Spinal cord (tissue), 10 donors: ENCODE measurements around the gene FRMD3. TPM values are rescaled to one million over a fixed set of nuclear protein-coding genes. Genes with fewer than 3 reads are reported as not detected.

Experiments
- DNase-seq, 6 donors: peaks; one replicate each; pipeline versions ENCODE4 v3.0.0 to v3.0.0-alpha.2; 2013 to 2015; ENCODE audit warnings: low spot score in 6 of 6, low read depth in 4 of 6
- H3K27ac ChIP-seq: one replicate; pipeline ENCODE4 v1.5.1; 2013; ENCODE audit warnings: low read depth, low read length, control low read depth
- H3K27me3 ChIP-seq: one replicate; pipeline ENCODE4 v1.6.1; 2013; ENCODE audit warnings: low read length; ENCODE audit not compliant: control insufficient read depth, insufficient read depth
- H3K36me3 ChIP-seq: one replicate; pipeline ENCODE4 v1.6.1; 2013; ENCODE audit warnings: low read length; ENCODE audit not compliant: control insufficient read depth, insufficient read depth
- H3K4me1 ChIP-seq: one replicate; pipeline ENCODE4 v1.6.1; 2013; ENCODE audit warnings: low read length; ENCODE audit not compliant: control insufficient read depth, insufficient read depth
- H3K4me3 ChIP-seq: one replicate; pipeline ENCODE4 v1.5.1; 2013; ENCODE audit warnings: low read depth, low read length, control low read depth
- H3K9me3 ChIP-seq: one replicate; pipeline ENCODE4 v1.6.1; 2013; ENCODE audit warnings: low read length; ENCODE audit not compliant: control insufficient read depth, insufficient read depth
- WGBS: methylation state at CpG from one replicate; pipeline ENCODE4 v1.1.5; 2013; ENCODE audit warnings: missing lambda C conversion rate; ENCODE audit not compliant: insufficient coverage; 5-methylcytosine and 5-hydroxymethylcytosine counted together
- polyA plus RNA-seq, 2 donors: library from polyadenylated mRNA; unstranded; fragments of 120-200 nt; gene quantifications; one replicate each; pipeline ENCODE4 v1.2.1, GENCODE V29; 2013; ENCODE audit not compliant: insufficient read length in 2 of 2
- total RNA-seq, 2 donors: library from RNA; depleted of rRNA in 1 of 2; stranded (reverse); fragments of 120-200 nt in 1 of 2; fragments of >200 nt in 1 of 2; gene quantifications; one replicate each; pipeline versions ENCODE4 v1.2.3 to v1.2.4, GENCODE V29; 2013 to 2014
- donor health status: healthy.

FRMD3 gene
- total and polyA plus RNA-seq, 4 donors, result 12.6 to 26.8 (median 16.5) TPM

- no peaks in the 10 kb centered on the region for H3K9me3 ChIP-seq
- peaks cover 3% of the 10 kb centered on the region for H3K4me1 ChIP-seq
- no peak for DNase-seq
- no peak overlapping the region for H3K27ac ChIP-seq
- WGBS, result no CpG with 5 or more reads among the region's 4 CpGs
- no peaks in the 10 kb centered on the region for H3K36me3 ChIP-seq
- H3K4me3 ChIP-seq, result no peak overlapping the region
- H3K27me3 ChIP-seq, result no peaks in the 10 kb centered on the region
Measured at GRCh38 chr9:83472221-83472665, 66.0 kb downstream of the FRMD3 start.

GRCh38 chr9:83471241-83471640 lies 67.0 kb downstream of the FRMD3 start:
- H3K27me3 ChIP-seq, result no peaks in the 10 kb centered on the region
- H3K9me3 ChIP-seq, result no peaks in the 10 kb centered on the region
- no peak overlapping the region for H3K4me3 ChIP-seq
- no peak for DNase-seq
- H3K36me3 ChIP-seq, result no peaks in the 10 kb centered on the region
- 94% methylated on average over 2 of the region's 4 CpGs for WGBS
- peaks cover 3% of the 10 kb centered on the region for H3K4me1 ChIP-seq
- H3K27ac ChIP-seq, result no peak overlapping the region

GRCh38 chr9:83469722-83470121 lies 68.5 kb downstream of the FRMD3 start:
- H3K36me3 ChIP-seq, result no peaks in the 10 kb centered on the region
- no peaks in the 10 kb centered on the region for H3K27me3 ChIP-seq
- no peak for DNase-seq
- WGBS, result 67% methylated on average over 2 of the region's 7 CpGs
- H3K4me1 ChIP-seq, result peaks cover 3% of the 10 kb centered on the region
- H3K4me3 ChIP-seq, result no peak overlapping the region
- no peak overlapping the region for H3K27ac ChIP-seq
- H3K9me3 ChIP-seq, result no peaks in the 10 kb centered on the region

- Histone ChIP-seq H3K4me3 (no peak overlapping the region), H3K4me1 (peaks cover 3% of the 10 kb centered on the region), H3K9me3 (no peaks in the 10 kb centered on the region), H3K27ac (no peak overlapping the region), H3K36me3 (no peaks in the 10 kb centered on the region), H3K27me3 (no peaks in the 10 kb centered on the region)
- DNase-seq, result no peak
- WGBS, result 90% methylated on average over 2 of the region's 3 CpGs
Measured at GRCh38 chr9:83468821-83469220, 69.4 kb downstream of the FRMD3 start.

- no peak overlapping the region for H3K4me3 ChIP-seq
- H3K27me3 ChIP-seq, result no peaks in the 10 kb centered on the region
- H3K27ac ChIP-seq, result no peak overlapping the region
- no peaks in the 10 kb centered on the region for H3K36me3 ChIP-seq
- H3K9me3 ChIP-seq, result no peaks in the 10 kb centered on the region
- peak in 1 of 6 donors; percentile 22 for DNase-seq
- no CpG with 5 or more reads among the region's 2 CpGs for WGBS
- peaks cover 3% of the 10 kb centered on the region for H3K4me1 ChIP-seq
Measured at GRCh38 chr9:83466877-83467276, 71.3 kb downstream of the FRMD3 start.

- Histone ChIP-seq H3K4me3 (no peak overlapping the region), H3K9me3 (no peaks in the 10 kb centered on the region), H3K27me3 (no peaks in the 10 kb centered on the region), H3K36me3 (no peaks in the 10 kb centered on the region), H3K27ac (no peak overlapping the region), H3K4me1 (peaks cover 3% of the 10 kb centered on the region)
- peak in 1 of 6 donors; percentile 69 for DNase-seq
- 76% methylated on average over 3 of the region's 6 CpGs for WGBS
Measured at GRCh38 chr9:83466351-83466750, 71.8 kb downstream of the FRMD3 start.

GRCh38 chr9:83459830-83460229 lies 78.4 kb downstream of the FRMD3 start:
- Histone ChIP-seq H3K27ac (no peak overlapping the region), H3K4me1 (no peaks in the 10 kb centered on the region), H3K36me3 (no peaks in the 10 kb centered on the region), H3K4me3 (no peak overlapping the region), H3K9me3 (no peaks in the 10 kb centered on the region), H3K27me3 (no peaks in the 10 kb centered on the region)
- DNase-seq, result no peak
- 96% methylated on average over 3 of the region's 4 CpGs for WGBS

- H3K27ac ChIP-seq, result no peak overlapping the region
- DNase-seq, result no peak
- no peaks in the 10 kb centered on the region for H3K36me3 ChIP-seq
- H3K4me1 ChIP-seq, result no peaks in the 10 kb centered on the region
- no peak overlapping the region for H3K4me3 ChIP-seq
- 100% methylated on average over 1 of the region's 2 CpGs for WGBS
- no peaks in the 10 kb centered on the region for H3K9me3 ChIP-seq
- no peaks in the 10 kb centered on the region for H3K27me3 ChIP-seq
Measured at GRCh38 chr9:83458530-83458929, 79.7 kb downstream of the FRMD3 start.

- no peaks in the 10 kb centered on the region for H3K4me1 ChIP-seq
- no peaks in the 10 kb centered on the region for H3K36me3 ChIP-seq
- WGBS, result no CpG with 5 or more reads among the region's 3 CpGs
- no peak overlapping the region for H3K4me3 ChIP-seq
- no peaks in the 10 kb centered on the region for H3K9me3 ChIP-seq
- no peaks in the 10 kb centered on the region for H3K27me3 ChIP-seq
- no peak overlapping the region for H3K27ac ChIP-seq
- DNase-seq, result no peak
Measured at GRCh38 chr9:83457005-83457404, 81.2 kb downstream of the FRMD3 start.

GRCh38 chr9:83456226-83456625 lies 82.0 kb downstream of the FRMD3 start:
- Histone ChIP-seq H3K27ac (no peak overlapping the region), H3K4me1 (no peaks in the 10 kb centered on the region), H3K36me3 (no peaks in the 10 kb centered on the region), H3K4me3 (no peak overlapping the region), H3K27me3 (no peaks in the 10 kb centered on the region), H3K9me3 (no peaks in the 10 kb centered on the region)
- no peak for DNase-seq
- no CpG with 5 or more reads among the region's 2 CpGs for WGBS
